ENCODE data around the gene MTCL1.
A peak's percentile ranks its signal among the peaks of the same experiment; 100 is the strongest.

MTCL1 gene

GRCh38 chr18:8688216-8688800 lies 17.0 kb upstream of the MTCL1 start:
- TF ChIP-seq CTCF (IDR thresholded peaks at IDR 0.05; ENCODE audit: low read depth, low read length), result no peak
- no peak for DNase-seq (ENCODE audit: extremely low read depth, low read depth)

DNA sequence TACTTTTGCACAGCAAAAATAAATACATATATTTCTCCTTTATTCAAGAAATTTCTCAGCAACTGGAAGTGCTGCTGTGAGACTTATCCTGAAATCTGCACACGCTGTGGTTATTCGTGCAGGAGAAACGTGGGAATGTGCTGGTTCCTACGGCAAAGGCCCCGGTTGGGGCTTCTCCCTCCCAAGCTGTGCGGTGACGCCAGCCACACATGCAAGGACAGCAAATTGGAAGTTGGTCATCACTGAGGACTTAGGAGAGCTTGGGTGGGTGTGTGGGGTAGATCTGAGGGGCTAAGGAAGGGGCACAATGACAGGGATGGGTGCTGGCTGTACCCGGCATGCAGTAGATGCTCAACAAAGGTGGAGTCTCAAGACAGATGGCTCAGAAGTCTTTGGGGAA lies 16.5 kb upstream of the MTCL1 start:
- no peak for DNase-seq (ENCODE audit: extremely low read depth, low read depth)
- TF ChIP-seq CTCF (IDR thresholded peaks at IDR 0.05; ENCODE audit: low read depth, low read length), result no peak

GRCh38 chr18:8689517-8689916 lies 15.8 kb upstream of the MTCL1 start:
- DNase-seq (ENCODE audit: extremely low read depth, low read depth), result no peak
- TF ChIP-seq CTCF (IDR thresholded peaks at IDR 0.05; ENCODE audit: low read depth, low read length), result no peak

GRCh38 chr18:8694891-8695290 lies 10.5 kb upstream of the MTCL1 start:
- no peak for TF ChIP-seq CTCF (IDR thresholded peaks at IDR 0.05; ENCODE audit: low read depth, low read length)
- no peak for DNase-seq (ENCODE audit: extremely low read depth, low read depth)

DNA sequence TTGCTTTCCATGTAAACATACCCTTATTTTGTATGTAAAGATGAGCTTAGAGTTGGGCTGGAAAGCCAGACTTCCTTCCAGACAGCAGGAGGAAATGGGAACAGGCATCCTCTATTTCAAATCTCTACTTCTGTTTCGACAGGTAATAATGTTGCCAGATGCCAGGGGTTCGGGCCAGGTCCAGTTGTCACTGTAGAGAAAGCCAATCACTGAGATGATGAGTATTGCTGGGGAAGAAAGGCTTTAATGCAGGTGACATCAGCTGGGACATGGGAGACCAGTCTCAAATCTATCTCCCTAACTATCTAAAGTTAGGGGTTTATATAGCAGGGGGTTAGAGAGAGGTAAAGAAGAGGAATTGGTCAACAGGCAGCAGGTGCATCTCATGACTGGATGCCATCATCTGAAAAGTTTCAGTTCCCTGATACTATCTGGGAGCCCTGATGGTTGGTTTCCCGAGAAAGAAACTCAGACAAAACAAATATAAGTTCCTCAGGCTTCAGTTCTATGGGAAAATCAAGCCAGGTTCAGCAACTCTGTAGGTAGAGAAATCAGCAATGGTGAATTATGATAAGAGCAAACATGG lies 9.3 kb upstream of the MTCL1 start:
- no peak for DNase-seq (ENCODE audit: extremely low read depth, low read depth)
- TF ChIP-seq CTCF (IDR thresholded peaks at IDR 0.05; ENCODE audit: low read depth, low read length), result no peak

DNA sequence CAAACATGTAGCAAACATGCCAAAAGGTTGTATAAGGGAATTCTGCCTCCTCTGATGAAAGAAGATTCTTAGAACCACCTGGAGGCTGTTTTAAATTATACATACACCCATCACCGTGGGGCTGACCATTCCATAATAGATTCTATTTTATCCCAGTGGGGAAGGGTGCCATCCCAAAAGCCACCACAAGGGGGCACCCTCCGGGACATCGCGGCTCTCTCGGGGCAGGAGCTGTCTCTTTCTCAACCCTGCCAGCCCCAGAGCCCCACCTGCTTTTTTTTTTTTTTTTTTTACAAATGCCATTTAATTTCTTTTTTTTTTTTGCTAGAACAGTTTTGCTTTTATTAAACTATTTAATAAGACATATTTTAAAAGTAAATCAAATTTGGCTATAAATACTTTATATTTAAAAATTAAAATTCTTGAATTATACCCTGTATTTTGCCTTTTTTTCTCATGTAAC lies 8.6 kb upstream of the MTCL1 start:
- peak; percentile 42 for DNase-seq (ENCODE audit: extremely low read depth, low read depth)
- peak; percentile 84 for TF ChIP-seq CTCF (IDR thresholded peaks at IDR 0.05; ENCODE audit: low read depth, low read length)

DNA sequence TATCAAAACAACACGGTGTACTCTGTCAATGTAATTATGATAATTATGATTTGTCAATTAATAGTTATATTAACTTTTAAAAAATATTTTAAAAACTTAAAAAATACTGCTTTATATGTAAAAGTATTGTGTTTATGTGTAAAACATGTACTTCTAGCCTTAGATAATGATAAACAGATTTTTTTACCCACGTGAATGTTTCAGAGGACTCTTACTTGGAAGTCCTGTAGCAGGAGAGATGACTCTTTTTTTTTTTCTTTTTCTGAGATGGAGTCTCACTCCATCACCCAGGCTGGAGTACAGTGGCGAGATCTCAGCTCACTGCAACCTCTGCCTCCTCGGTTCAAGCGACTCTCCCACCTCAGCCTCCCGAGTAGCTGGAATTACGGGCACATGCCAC lies 6.2 kb upstream of the MTCL1 start:
- TF ChIP-seq CTCF (IDR thresholded peaks at IDR 0.05; ENCODE audit: low read depth, low read length), result no peak
- no peak for DNase-seq (ENCODE audit: extremely low read depth, low read depth)

All from AG09319 (cell line).